H1 (cell line): ENCODE results near the gene TEAD1.

Experiments used
- CBX5 ChIP-seq: fragments of 300-800, 300-1000 bp; sonication (generic); IDR thresholded peaks from 2 replicates; pipeline ENCODE4 v1.7.1; 2016; ENCODE audit warnings: antibody characterized with exemption, low read length, low read depth
- CHD1 ChIP-seq: IDR thresholded peaks from 2 replicates; pipeline ENCODE4 v1.6.1; 2012; ENCODE audit warnings: low read depth, low read length, improper control_type of control experiment
- CREB1 ChIP-seq: IDR thresholded peaks from 2 replicates; pipeline ENCODE4 v1.6.1; 2012; ENCODE audit warnings: inconsistent platforms
- KDM5A ChIP-seq: fragments of 200-600 bp; IDR thresholded peaks from 2 replicates; pipeline ENCODE4 v1.7.1; 2012; ENCODE audit warnings: mild to moderate bottlenecking, low read length, inconsistent platforms, mixed read lengths
- POLR2A ChIP-seq, 2 experiments: IDR thresholded peaks; 1 replicate in 1 of 2; 2 replicates in 1 of 2; pipeline ENCODE4 v1.6.1; 2011; ENCODE audit warnings: low read depth in 2 of 2, low read length in 2 of 2, mild to moderate bottlenecking in 2 of 2; ENCODE audit errors: control extremely low read depth in 1 of 2
- POLR2AphosphoS5 ChIP-seq: IDR thresholded peaks from 2 replicates; pipeline ENCODE4 v1.6.1; 2011; ENCODE audit warnings: low read depth, low read length
- RAD21 ChIP-seq, 2 experiments: IDR thresholded peaks in 1 of 2; conservative IDR thresholded peaks in 1 of 2; 2 replicates each; pipeline ENCODE4 v1.6.1; 2011; ENCODE audit warnings: low read depth in 2 of 2, low read length in 2 of 2, improper control_type of control experiment in 1 of 2, inconsistent platforms in 1 of 2, mild to moderate bottlenecking in 1 of 2, moderate library complexity in 1 of 2
- SP4 ChIP-seq: IDR thresholded peaks from 2 replicates; pipeline ENCODE4 v1.6.1; 2012; ENCODE audit warnings: low read length, inconsistent platforms
- TF ChIP-seq, protein P1 (sequence below), 3 experiments: IDR thresholded peaks; 1 replicate in 2 of 3; 2 replicates in 1 of 3; pipeline versions ENCODE4 v1.5.1 to v1.6.1; 2011; ENCODE audit warnings: low read length in 3 of 3, mild to moderate bottlenecking in 3 of 3, inconsistent platforms in 2 of 3, low read depth in 1 of 3, moderate library complexity in 1 of 3; ENCODE audit not compliant: insufficient read depth in 1 of 3; ENCODE audit errors: control extremely low read depth in 1 of 3
- TF ChIP-seq, protein P2 (sequence below): IDR thresholded peaks from 2 replicates; pipeline ENCODE4 v1.6.1; 2012; ENCODE audit warnings: inconsistent platforms

DNA sequence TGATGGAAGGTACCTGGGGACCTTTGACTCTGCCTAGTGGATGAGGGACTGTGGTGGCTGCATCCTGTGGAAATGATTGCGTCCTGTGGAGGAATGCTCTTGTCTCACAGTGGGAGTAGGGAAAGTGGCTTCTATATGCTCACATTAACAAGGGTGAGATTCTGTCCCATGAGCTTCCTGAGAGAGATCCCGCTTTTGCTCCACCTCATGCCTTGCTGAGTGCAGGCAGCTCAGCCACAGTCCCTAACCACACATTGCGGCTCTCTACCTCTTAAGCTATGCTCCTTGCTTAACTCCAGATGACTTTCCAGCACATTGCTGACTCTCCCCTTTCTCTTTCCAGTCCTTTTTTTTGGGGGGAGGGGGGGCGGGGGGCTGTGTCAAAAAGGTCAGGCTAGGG, 45.0 kb downstream of the TEAD1 start:
- TF ChIP-seq KDM5A: no peak
- no peak for TF ChIP-seq CREB1
- TF ChIP-seq, protein P1, sequence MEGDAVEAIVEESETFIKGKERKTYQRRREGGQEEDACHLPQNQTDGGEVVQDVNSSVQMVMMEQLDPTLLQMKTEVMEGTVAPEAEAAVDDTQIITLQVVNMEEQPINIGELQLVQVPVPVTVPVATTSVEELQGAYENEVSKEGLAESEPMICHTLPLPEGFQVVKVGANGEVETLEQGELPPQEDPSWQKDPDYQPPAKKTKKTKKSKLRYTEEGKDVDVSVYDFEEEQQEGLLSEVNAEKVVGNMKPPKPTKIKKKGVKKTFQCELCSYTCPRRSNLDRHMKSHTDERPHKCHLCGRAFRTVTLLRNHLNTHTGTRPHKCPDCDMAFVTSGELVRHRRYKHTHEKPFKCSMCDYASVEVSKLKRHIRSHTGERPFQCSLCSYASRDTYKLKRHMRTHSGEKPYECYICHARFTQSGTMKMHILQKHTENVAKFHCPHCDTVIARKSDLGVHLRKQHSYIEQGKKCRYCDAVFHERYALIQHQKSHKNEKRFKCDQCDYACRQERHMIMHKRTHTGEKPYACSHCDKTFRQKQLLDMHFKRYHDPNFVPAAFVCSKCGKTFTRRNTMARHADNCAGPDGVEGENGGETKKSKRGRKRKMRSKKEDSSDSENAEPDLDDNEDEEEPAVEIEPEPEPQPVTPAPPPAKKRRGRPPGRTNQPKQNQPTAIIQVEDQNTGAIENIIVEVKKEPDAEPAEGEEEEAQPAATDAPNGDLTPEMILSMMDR (IDR thresholded peaks at IDR 0.05; ENCODE audit: control extremely low read depth in 1 of 3, insufficient read depth in 1 of 3, low read depth in 1 of 3, low read length in 3 of 3): no peak
- no peak for TF ChIP-seq SP4
- no peak for TF ChIP-seq RAD21 (IDR thresholded peaks at IDR 0.05 in 1 of 2, conservative IDR thresholded peaks at IDR 0.05 in 1 of 2; ENCODE audit: low read depth in 2 of 2, low read length in 2 of 2)
- no peak for TF ChIP-seq POLR2A (IDR thresholded peaks at IDR 0.05; ENCODE audit: control extremely low read depth in 1 of 2, low read depth in 2 of 2, low read length in 2 of 2)
- no peak for TF ChIP-seq CHD1
- TF ChIP-seq, protein P2, sequence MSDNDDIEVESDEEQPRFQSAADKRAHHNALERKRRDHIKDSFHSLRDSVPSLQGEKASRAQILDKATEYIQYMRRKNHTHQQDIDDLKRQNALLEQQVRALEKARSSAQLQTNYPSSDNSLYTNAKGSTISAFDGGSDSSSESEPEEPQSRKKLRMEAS: no peak
- 0 out of 2 replicates have a peak, but pooled peaks have one; percentile 30 for TF ChIP-seq POLR2AphosphoS5
- TF ChIP-seq CBX5: no peak
